GM21367 (cell line): Measurements from ENCODE around the gene SEC61G.

Source experiments
- ATAC-seq: cut with Tn5 transposase; IDR thresholded peaks from one replicate; pipeline ENCODE4 v1.9.1; 2021; ENCODE audit not compliant: unreplicated experiment

Gene SEC61G

DNA sequence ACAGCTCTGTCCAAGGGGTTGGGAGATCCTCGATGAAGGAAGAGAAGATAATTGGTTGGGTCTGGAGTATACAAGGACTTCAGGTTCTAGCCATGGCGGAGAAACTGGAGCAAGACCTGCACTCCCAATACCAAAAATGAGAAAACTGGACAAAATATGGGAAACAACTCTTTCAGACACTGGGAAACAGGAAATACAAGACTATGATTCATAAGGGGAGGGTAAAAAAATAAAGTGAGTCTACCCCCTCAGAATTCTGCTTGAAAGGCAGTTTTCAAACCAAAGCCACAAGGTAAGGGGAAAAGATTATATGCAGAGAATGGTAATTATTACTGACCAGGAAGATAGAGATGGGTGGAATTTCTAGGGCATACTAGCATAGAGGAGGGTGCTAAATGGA is 10.2 kb upstream of the SEC61G start:
- ATAC-seq: no peak

DNA sequence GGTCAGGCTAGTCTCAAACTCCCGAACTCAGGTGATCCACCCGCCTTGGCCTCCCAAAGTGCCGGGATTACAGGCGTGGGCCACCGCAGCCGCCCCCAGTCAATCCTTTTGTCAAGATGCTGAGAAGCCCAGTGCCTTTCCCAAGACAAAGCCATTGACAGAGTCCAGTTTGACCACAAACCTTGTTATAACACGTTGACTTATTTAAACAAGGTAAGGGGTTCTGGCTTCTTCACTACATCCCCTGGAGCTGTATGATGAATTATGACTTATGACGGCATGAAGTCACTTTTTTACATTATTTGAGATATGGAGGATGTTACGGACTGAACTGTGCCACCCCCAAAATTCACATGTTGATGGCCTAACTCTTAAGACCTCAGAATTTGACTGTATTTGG is 5.8 kb upstream of the SEC61G start:
- no peak for ATAC-seq

DNA sequence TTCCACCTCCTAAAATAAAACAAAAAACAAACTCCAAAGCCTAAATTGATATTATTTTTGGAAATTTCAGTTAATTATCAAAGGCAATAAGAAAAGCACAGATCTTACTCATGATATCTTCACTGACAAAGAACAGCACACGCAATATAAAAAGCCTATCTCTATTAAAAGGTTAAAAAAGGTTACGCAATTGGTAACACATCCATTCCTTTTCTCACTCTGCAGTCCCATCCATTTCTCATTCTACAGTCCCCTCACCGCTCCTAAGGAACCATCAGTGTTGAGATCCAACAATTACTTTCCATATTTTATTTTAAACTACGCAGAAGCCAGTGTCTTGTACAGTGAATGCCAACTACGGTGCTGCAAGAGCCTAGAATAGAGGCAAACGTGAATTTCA is 1.3 kb downstream of the SEC61G start:
- ATAC-seq: no peak

DNA sequence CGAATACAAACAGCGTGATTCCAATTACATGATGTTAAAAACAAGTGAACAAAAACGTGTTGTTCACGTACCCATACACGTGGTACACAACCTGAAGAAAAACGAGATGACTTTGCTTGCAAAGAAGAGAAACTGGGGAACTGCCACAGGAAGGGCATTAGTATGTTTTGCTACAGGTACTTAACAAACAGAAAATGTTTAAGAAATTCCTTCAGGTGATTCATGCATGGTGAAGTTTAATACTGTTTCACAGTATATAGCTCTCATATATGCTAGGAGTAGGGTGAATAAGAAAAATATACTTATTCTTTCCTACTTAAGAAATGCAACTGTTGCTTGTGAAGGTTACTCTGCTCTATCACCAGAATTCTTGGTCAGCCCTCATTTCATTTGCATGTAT is 9.8 kb downstream of the SEC61G start:
- ATAC-seq: no peak

DNA sequence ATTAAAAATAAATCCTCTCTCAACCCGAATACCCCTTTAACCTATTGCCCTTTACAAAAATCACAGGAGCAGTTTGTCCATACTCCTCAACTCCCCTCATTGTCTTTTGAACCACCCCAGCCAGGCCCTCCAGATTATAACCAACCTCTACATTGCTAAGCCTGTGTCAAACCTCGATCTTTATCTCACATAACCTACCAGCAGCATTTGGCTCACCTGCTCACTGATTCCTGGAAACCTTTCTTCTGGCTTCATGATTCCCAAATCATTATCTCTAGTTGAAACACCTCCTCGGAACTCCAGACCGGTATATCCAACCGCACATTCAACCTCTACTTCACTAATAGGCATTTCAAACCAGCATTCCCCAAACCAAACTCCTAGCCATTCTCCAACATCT is 11.8 kb downstream of the SEC61G start:
- no peak for ATAC-seq

DNA sequence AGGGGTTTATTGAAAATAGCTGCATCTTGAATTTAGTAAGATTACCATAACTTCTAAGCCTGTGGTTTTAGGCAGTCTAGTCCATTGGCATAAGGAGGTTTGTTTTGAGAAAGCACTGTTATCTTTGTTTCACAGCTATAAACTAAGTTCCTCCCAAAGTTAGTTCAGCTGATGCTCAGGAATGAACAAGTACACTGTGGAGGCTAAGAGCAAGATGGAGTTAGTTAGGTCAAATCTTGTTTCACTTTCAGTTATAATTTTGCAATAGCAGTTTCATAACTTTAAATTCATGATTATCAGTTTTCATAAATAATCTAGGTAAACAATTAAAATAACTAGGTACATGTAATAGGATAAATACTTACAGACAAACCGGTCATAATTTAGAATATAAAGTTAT is 15.4 kb downstream of the SEC61G start:
- no peak for ATAC-seq

DNA sequence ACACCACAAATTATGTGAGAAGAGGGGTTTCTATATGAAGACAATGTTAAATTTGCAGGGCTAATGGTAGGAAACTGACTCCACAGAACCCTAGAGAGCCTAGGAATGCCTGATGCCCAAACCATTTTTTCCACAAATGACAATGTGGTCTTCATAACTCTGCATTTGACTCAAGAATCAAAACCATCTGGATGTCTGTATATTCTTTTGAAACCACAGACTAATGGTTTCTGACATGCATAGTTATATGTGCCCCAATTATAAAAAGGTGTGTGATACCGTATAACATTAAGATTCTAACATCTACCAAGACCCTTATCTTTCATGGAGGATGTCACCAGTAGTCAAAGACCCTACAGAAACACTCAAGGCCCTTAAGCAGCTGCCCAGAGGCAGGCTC is 20.3 kb downstream of the SEC61G start:
- ATAC-seq: no peak

DNA sequence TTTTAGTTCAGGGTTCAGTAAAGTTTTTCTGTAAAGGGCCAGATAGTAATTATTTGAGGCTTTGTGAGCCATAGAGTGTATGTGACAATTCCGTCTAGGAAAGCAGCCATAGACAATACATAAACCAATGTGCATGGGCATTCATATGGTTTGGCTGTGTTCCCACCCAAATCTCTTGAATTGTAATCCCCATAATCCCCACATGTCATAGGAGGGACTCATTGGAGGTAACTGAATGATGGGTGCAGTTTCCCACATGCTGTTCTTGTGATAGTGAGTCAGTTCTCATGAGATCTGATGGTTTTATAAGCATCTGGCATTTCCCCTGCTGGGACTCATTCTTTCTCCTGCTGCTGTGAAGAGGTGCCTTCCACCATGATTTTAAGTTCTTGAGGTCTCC is 29.9 kb downstream of the SEC61G start:
- no peak for ATAC-seq

DNA sequence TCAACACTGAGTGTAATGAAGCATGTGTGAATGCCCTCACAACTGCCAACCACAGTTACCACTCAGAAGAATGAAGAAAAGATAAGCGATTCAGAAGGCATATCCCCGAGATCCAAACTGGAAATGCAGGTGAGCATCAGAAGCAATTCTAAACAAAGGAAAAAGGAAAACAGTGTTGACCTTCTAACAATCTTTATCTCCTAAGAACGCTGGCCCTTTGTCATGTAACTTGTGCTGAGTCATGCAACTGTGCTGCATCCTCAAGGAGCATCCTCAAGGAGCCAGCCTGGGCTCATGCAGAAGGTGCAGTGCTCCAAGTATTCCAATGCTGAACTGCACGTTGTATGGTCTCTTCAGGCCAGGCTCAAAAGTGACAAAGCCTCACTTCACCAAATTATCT is 30.6 kb downstream of the SEC61G start:
- no peak for ATAC-seq

DNA sequence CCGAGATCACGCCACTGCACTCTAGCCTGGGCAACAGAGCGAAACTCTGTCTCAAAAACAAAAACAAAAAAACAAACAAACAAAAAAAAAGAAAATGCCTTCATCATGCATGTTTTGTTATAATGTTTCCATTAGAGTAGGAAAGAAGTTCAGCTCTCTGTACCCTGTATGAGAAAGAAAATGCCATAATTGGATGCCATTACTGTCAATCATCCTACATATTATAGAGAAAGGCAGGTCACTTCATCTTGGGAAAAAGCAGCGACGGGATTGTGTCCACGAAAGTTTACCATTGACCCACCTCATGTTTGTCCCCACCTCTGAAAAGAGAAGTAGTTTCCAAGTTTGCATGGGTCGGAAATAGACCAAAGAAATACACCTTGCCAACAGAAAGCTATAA is 33.8 kb downstream of the SEC61G start:
- no peak for ATAC-seq

DNA sequence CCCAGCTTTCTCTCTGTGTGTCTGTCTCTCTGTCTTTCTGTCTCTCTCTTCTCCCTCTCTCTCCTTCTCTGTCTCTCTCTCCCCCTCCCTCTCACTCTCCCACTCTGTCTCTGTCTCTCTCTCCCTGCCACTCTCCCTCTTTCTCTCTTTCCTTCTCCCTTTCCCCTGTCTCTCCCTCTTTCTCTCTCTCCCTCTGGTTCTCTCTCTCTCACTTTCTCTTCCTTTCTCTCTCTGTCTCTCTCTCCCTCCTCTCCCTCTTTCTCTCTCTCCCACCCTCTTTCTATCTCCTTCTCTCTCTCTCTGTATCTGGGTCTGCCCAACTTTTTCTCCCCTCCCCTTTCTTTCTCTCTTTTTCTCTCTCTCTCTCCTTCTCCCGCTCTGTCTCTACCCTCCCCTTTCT is 36.5 kb downstream of the SEC61G start:
- ATAC-seq: no peak

DNA sequence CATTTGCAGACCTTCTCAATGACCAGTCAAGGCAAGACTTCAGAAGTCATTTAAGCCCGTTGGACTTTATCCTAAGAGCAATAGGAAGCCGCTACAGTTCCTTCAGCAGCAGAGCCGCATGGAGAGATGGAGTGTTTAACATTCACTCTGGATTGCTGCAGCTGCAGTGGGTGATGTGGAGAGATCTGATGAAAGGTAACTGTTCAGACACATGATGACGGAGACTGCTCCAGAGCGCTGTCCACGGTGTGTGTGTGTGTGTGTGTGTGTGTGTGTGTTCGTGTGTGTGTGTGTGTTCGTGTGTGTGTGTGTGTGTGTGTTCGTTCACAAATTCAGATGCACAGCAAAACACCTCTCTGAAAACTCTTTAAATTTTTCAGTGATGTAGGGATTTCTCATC is 37.0 kb downstream of the SEC61G start:
- ATAC-seq: no peak

DNA sequence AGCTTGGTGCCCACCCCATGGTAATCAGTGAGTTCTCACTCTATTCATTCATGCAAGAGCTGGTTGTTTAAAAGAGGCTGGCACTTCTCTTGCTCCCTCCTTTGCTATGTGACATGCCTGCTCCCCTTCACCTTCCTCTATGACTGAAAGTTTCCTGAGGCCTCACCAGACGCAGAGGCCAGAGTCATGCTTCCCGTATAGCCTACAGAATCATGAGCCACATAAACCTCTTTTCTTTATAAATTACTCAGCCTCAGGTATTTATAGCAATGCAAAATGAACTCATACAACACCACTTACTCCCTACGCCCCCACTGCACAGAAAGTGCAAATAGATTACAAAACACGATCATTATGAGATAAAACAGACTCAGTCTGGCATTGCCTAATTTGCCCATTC is 39.0 kb downstream of the SEC61G start:
- ATAC-seq: no peak

DNA sequence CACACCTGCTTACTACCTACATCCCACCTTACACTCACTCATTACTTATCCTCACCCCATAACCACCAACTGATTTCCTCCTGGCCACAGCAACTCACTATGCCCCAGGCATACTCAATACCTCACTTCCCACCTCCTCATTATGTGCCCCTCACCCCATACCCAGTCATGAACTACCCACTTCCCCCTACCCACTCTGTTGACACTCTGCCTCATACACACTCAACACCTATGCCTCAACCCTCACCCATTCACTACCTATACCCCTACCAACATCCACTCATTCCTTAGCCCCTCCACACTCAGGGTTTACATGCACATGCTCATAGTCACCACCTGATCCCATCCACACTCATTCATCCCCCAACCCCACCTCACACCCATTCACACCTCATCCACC is 39.6 kb downstream of the SEC61G start:
- no peak for ATAC-seq

DNA sequence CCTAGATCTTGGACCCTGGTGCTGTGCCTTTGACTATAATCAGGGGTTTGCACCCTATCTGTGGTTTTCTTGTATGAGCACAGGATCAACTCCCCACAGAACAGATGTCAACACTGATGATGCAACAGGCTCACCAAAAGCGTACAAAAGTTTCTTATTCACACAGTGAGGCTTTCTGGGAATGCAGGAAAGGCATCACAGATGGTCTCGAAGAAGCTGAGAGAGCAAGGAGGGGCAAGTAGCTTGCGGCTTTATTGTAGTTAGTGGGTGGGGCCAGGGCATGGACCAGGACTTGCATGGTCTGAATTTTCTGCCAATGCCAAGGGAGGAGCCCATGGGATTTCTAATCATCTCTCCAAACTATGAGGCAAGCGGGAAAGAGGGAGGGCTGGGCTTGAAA is 46.2 kb downstream of the SEC61G start:
- no peak for ATAC-seq

DNA sequence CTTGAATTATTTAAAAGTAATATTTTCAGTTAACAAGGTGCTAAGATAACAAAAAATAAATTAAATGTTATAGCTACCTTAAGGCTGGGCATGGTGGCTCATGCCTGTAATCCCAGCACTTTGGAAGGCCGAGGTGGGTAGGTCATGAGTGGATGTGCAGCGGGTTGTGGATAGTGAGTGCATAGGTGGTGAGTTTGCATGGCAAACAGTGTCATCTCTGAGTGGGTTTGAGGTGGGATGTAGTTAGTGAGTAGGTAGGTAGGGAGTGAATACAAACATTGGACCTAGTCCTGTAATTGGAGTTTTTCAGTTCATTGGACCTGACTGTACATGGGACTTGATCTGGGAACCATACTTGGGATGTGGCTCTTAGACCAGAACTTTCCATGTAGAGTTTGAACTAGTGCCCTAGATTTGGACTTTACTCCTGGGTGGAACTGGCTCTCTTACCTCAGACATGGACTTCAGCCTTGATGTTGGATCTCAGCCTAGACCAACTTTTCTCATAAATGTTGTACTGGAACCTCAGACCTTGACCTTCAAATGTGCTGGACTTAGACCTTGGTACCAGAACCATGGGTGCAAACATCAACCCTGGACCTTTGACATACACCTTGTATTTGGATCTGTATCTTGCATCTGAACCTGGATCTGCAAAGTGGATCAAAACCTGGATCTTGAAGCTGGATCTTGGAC is 47.0 kb downstream of the SEC61G start:
- no peak for ATAC-seq

DNA sequence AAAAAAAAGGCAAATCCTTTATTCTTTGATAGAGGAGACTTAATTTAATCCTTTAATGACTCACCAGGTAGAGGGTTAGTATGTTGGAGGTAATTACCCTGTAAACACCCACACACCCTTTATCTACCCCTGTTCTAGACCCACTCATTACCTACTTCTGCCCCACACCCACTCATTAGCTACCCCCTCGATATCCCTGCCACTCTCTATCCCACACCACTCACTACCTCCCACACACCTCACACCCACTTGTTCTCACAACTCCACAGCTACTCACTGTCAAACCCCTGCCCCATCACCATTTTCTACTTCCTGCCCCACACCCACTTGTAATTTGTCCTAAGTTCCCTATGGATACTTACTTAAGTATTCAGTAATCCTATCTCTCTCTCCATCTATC is 49.7 kb downstream of the SEC61G start:
- ATAC-seq: no peak

DNA sequence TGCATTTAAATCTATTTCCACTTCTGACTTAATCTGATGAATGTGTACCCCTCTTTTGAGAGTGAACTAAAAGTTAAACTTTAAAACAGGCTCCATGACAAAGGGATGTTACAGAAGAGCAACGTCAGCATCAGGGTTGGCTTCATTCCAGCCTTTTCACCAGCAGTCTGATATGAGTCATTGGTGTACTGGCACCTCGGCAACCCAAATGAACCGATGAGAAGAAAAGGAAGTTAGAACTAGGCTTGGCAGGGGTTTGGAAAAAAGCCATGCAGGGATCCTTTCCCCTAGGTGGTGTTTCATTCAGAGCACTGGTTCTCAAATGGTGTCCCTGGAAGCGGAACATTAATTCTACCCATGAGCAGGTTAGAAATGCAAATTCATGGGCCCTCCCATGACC is 53.6 kb downstream of the SEC61G start:
- no peak for ATAC-seq

DNA sequence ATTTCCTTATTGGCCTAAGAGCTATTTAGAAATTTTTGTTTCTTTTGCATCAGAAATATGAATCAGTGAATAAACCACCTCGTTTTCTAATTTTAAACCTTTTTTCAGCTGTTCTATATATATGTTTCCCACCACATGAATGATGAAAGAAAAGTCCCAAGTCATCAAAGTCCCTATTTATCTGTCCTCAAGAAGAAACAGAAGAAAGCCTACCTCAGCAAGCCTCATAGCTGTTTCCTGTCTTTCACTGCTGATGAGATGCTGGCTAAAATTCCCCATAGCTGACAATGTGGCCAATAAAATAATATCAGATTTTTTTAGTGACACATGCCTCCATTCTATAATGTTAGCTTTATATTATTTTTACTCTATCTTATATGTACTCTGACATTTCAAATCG is 54.2 kb downstream of the SEC61G start:
- ATAC-seq: no peak
